Activated naive CD8-positive, alpha-beta T cell treated with anti-CD3 and anti-CD28 coated beads, Interleukin-2, amount 50 U/mL, for 16 hours (primary cell): Measurements from ENCODE around the gene TGM6.

Experiments used
- DNase-seq: peaks from one replicate; pipeline ENCODE4 v3.0.0-alpha.2; 2020; ENCODE audit warnings: low read depth, low spot score

Gene TGM6

GRCh38 chr20:2364044-2364443, 16.7 kb upstream of the TGM6 start:
- no peak for DNase-seq

- no peak for DNase-seq
Observed at GRCh38 chr20:2365091-2365490, 15.6 kb upstream of the TGM6 start.

- DNase-seq, result no peak
Observed at GRCh38 chr20:2365666-2366065, 15.0 kb upstream of the TGM6 start.

GRCh38 chr20:2368621-2369020, 12.1 kb upstream of the TGM6 start:
- no peak for DNase-seq

GRCh38 chr20:2373098-2373497, 7.6 kb upstream of the TGM6 start:
- DNase-seq, result no peak

- no peak for DNase-seq
Observed at GRCh38 chr20:2374346-2375125, 6.2 kb upstream of the TGM6 start.

- no peak for DNase-seq
Observed at GRCh38 chr20:2378893-2379292, 1.8 kb upstream of the TGM6 start.

GRCh38 chr20:2379511-2380229, 1.0 kb upstream of the TGM6 start:
- DNase-seq, result no peak

- DNase-seq, result no peak
Observed at GRCh38 chr20:2381303-2381702, 602 bp downstream of the TGM6 start.

GRCh38 chr20:2382833-2383232, 2.1 kb downstream of the TGM6 start:
- no peak for DNase-seq

- DNase-seq, result no peak
Observed at GRCh38 chr20:2385026-2385425, 4.3 kb downstream of the TGM6 start.

GRCh38 chr20:2385496-2385895, 4.8 kb downstream of the TGM6 start:
- no peak for DNase-seq

GRCh38 chr20:2386516-2387179, 5.9 kb downstream of the TGM6 start:
- DNase-seq, result no peak

GRCh38 chr20:2387180-2387577, 6.5 kb downstream of the TGM6 start:
- peak; percentile 14 for DNase-seq

- no peak for DNase-seq
Observed at GRCh38 chr20:2387580-2387979, 6.9 kb downstream of the TGM6 start.

- DNase-seq, result no peak
Observed at GRCh38 chr20:2390951-2391675, 10.4 kb downstream of the TGM6 start.

GRCh38 chr20:2394411-2395055, 13.8 kb downstream of the TGM6 start:
- DNase-seq, result no peak

GRCh38 chr20:2395136-2395535, 14.4 kb downstream of the TGM6 start:
- DNase-seq, result no peak

- no peak for DNase-seq
Observed at GRCh38 chr20:2396241-2396814, 15.6 kb downstream of the TGM6 start.

GRCh38 chr20:2397091-2397490, 16.4 kb downstream of the TGM6 start:
- no peak for DNase-seq

- DNase-seq, result no peak
Observed at GRCh38 chr20:2397595-2398145, 17.0 kb downstream of the TGM6 start.
